CD4-positive, alpha-beta T cell (primary cell): ENCODE results near the gene IL10. TPM values are rescaled to one million over a fixed set of nuclear protein-coding genes. Genes with fewer than 3 reads are reported as not detected.

ENCODE experiments used
- ATAC-seq: fragments of 200-7000 bp; cut with Tn5 transposase; one replicate; pipeline ENCODE4 v1.10.0; 2022; ENCODE audit warnings: mild to moderate bottlenecking; ENCODE audit not compliant: poor library complexity
- CTCF ChIA-PET: fragments of 350-600 bp; sonication (Branson Sonifier 250); formaldehyde crosslinking; loops from one replicate; lab custom pipeline; 2021; ENCODE audit warnings: antibody characterized with exemption, inconsistent platforms; lab: Charles Lee
- POLR2A ChIA-PET: fragments of 350-600 bp; sonication (Branson Sonifier 250); formaldehyde crosslinking; loops from one replicate; lab custom pipeline; 2021; ENCODE audit warnings: antibody characterized with exemption, inconsistent platforms; lab: Charles Lee
- DNase-seq, 14 experiments: peaks; one replicate each; pipeline ENCODE4 v3.0.0-alpha.2; 2013 to 2020; ENCODE audit warnings: mixed read lengths in 2 of 14
- H3K27ac ChIP-seq, 2 donors: one replicate each; pipeline versions ENCODE4 v1.5.1 to v1.7.0; 2013; ENCODE audit warnings: low read length in 2 of 2, low read depth in 1 of 2, mild to moderate bottlenecking in 1 of 2
- H3K27me3 ChIP-seq, 2 experiments: 1 replicate in 1 of 2; 2 replicates in 1 of 2; pipeline versions ENCODE4 v1.6.1 to v1.7.0; 2013; ENCODE audit warnings: low read length in 2 of 2, control low read depth in 1 of 2, mild to moderate bottlenecking in 1 of 2, moderate library complexity in 1 of 2; ENCODE audit not compliant: insufficient read depth in 2 of 2, control insufficient read depth in 1 of 2
- H3K36me3 ChIP-seq: one replicate; pipeline ENCODE4 v1.6.1; 2013; ENCODE audit warnings: low read length, control low read depth; ENCODE audit not compliant: insufficient read depth
- H3K4me1 ChIP-seq: one replicate; pipeline ENCODE4 v1.6.1; 2013; ENCODE audit warnings: low read length, control low read depth; ENCODE audit not compliant: insufficient read depth
- H3K4me3 ChIP-seq: one replicate; pipeline ENCODE4 v1.5.1; 2013; ENCODE audit warnings: mild to moderate bottlenecking, low read length, moderate library complexity
- H3K9me3 ChIP-seq, 2 experiments: 1 replicate in 1 of 2; 2 replicates in 1 of 2; pipeline versions ENCODE4 v1.6.1 to v1.7.0; 2013; ENCODE audit warnings: low read length in 2 of 2, mild to moderate bottlenecking in 2 of 2, control low read depth in 1 of 2, moderate library complexity in 1 of 2; ENCODE audit not compliant: control insufficient read depth in 1 of 2, insufficient read depth in 1 of 2
- H3K27ac Mint-ChIP-seq: one replicate; pipeline ENCODE4 v1.8.0; 2020; ENCODE audit warnings: mixed read lengths
- H3K27me3 Mint-ChIP-seq: one replicate; pipeline ENCODE4 v1.8.0; 2021; ENCODE audit warnings: mixed read lengths
- H3K36me3 Mint-ChIP-seq: one replicate; pipeline ENCODE4 v1.8.0; 2021; ENCODE audit warnings: low read depth, mixed read lengths
- H3K4me1 Mint-ChIP-seq: one replicate; pipeline ENCODE4 v1.8.0; 2021; ENCODE audit warnings: low read depth, mixed read lengths
- H3K4me3 Mint-ChIP-seq: one replicate; pipeline ENCODE4 v1.8.0; 2020; ENCODE audit warnings: mild to moderate bottlenecking, mixed read lengths
- H3K9me3 Mint-ChIP-seq: one replicate; pipeline ENCODE4 v1.8.0; 2020; ENCODE audit warnings: mixed read lengths
- CTCF ChIP-seq: fragments of 200-600 bp; IDR thresholded peaks from one replicate; pipeline ENCODE4 v1.8.0; 2022; ENCODE audit warnings: antibody characterized with exemption, mild to moderate bottlenecking
- intact Hi-C, 2 experiments: fragments of 100-400 bp; cut with DNase I in 1 of 2; cut with micrococcal nuclease in 1 of 2; formaldehyde crosslinking; loops; one replicate each; pipeline versions ENCODE4 v1.15.1 to v1.9.0; 2023 to 2025; cut with DNase I, micrococcal nuclease
- total RNA-seq, 174 experiments: library from RNA in 2 of 174; stranded (reverse) in 2 of 174; gene quantifications; one replicate each; pipeline ENCODE4 v1.2.3 and lab custom pipeline; 2021 to 2026

The IL10 gene
- total RNA-seq, 2 experiments from 2014 or later = 0.27 to 0.87 TPM

GRCh38 chr1:206809504-206810084, 37.3 kb upstream of the IL10 start:
- peak; percentile 62 for TF ChIP-seq CTCF
- no peaks in the 10 kb centered on the region for H3K36me3 ChIP-seq
- H3K27me3 ChIP-seq = no peaks in the 10 kb centered on the region
- peak in 11 of 14 experiments; percentile 16 to 73 (median 36) for DNase-seq
- H3K9me3 ChIP-seq = peaks cover 0 to 6% of the 10 kb centered on the region in 2 experiments
- Mint-ChIP-seq H3K36me3 (no peaks in the 10 kb centered on the region), H3K27me3 (no peaks in the 10 kb centered on the region), H3K27ac (peak overlapping the region; percentile 57), H3K9me3 (peaks cover 2% of the 10 kb centered on the region), H3K4me3 (no peak overlapping the region), H3K4me1 (peaks cover 49% of the 10 kb centered on the region)
- intact Hi-C loops = loop anchor here (1.0 to 5.0 kb wide), 6 partner anchors 53 to 173 kb away; no protein-coding TSS in a partner anchor
- CTCF ChIA-PET = interaction anchor here (0.5 to 11.3 kb wide), 25 partner anchors 9 to 172 kb away, joined by 3 to 139 read pairs (median 4); partner anchors contain the start of gene FCMR
- H3K27ac ChIP-seq = no peak overlapping the region
- ATAC-seq = peak; percentile 64
- POLR2A ChIA-PET = interaction anchor here (0.6 to 9.0 kb wide), 18 partner anchors 8 to 172 kb away, joined by 3 to 91 read pairs (median 4); partner anchors contain the start of gene FCMR
- no peak overlapping the region for H3K4me3 ChIP-seq
- peaks cover 24% of the 10 kb centered on the region for H3K4me1 ChIP-seq

- Histone ChIP-seq H3K36me3 (no peaks in the 10 kb centered on the region), H3K4me3 (no peak overlapping the region), H3K27me3 (no peaks in the 10 kb centered on the region), H3K4me1 (peaks cover 34% of the 10 kb centered on the region), H3K9me3 (peaks cover 0 to 6% of the 10 kb centered on the region in 2 experiments), H3K27ac (no peak overlapping the region)
- intact Hi-C loops = loop anchor here (1.0 to 2.0 kb wide), 5 partner anchors 74 to 174 kb away; no protein-coding TSS in a partner anchor
- H3K9me3 Mint-ChIP-seq = peaks cover 2% of the 10 kb centered on the region
- peak in 13 of 14 experiments; percentile 15 to 82 (median 41) for DNase-seq
- peak; percentile 85 for ATAC-seq
- TF ChIP-seq CTCF = peak; percentile 40
- no peaks in the 10 kb centered on the region for H3K36me3 Mint-ChIP-seq
- CTCF ChIA-PET = interaction anchor here (1.2 to 11.3 kb wide), 17 partner anchors 10 to 173 kb away, joined by 3 to 139 read pairs (median 5); no protein-coding TSS in a partner anchor
- POLR2A ChIA-PET = interaction anchor here (0.8 to 9.0 kb wide), 9 partner anchors 9 to 173 kb away, joined by 3 to 91 read pairs (median 6); partner anchors contain the start of gene FCMR
- H3K27ac Mint-ChIP-seq = peak overlapping the region; percentile 28
- no peak overlapping the region for H3K4me3 Mint-ChIP-seq
- H3K27me3 Mint-ChIP-seq = no peaks in the 10 kb centered on the region
- peaks cover 50% of the 10 kb centered on the region for H3K4me1 Mint-ChIP-seq
Measured at GRCh38 chr1:206808615-206809014, 36.3 kb upstream of the IL10 start.

- Histone ChIP-seq H3K27me3 (no peaks in the 10 kb centered on the region), H3K4me1 (peaks cover 60% of the 10 kb centered on the region), H3K36me3 (no peaks in the 10 kb centered on the region), H3K27ac (no peak overlapping the region), H3K4me3 (no peak overlapping the region), H3K9me3 (no peaks in the 10 kb centered on the region)
- H3K4me1 Mint-ChIP-seq = peaks cover 76% of the 10 kb centered on the region
- intact Hi-C loops = no loop called here
- no peak for ATAC-seq
- TF ChIP-seq CTCF = no peak
- H3K36me3 Mint-ChIP-seq = no peaks in the 10 kb centered on the region
- H3K27ac Mint-ChIP-seq = peak overlapping the region; percentile 87
- ChIA-PET POLR2A (interaction anchor here (0.9 to 9.0 kb wide), 9 partner anchors 19 to 117 kb away, joined by 3 to 91 read pairs (median 9); partner anchors contain the start of gene FCMR), CTCF (interaction anchor here (1.3 to 11.3 kb wide), 5 partner anchors 34 to 193 kb away, joined by 3 to 139 read pairs (median 11); partner anchors contain the start of genes EIF2D, IL10 and IL19)
- DNase-seq = no peak
- H3K9me3 Mint-ChIP-seq = no peaks in the 10 kb centered on the region
- no peaks in the 10 kb centered on the region for H3K27me3 Mint-ChIP-seq
- H3K4me3 Mint-ChIP-seq = no peak overlapping the region
Measured at GRCh38 chr1:206805357-206805756, 33.1 kb upstream of the IL10 start.
